IPS DF 6.9 (cell line): ENCODE data around the gene DHX15.

Experiments used
- DNase-seq: peaks from one replicate; pipeline ENCODE4 v3.0.0-alpha.2; 2013; ENCODE audit warnings: low read depth, low spot score
- H3K27ac ChIP-seq: one replicate; pipeline ENCODE4 v1.5.1; 2013; ENCODE audit warnings: low read length, control low read depth
- H3K27me3 ChIP-seq: 2 replicates; pipeline ENCODE4 v1.6.1; 2013; ENCODE audit warnings: mild to moderate bottlenecking, low read length; ENCODE audit not compliant: control insufficient read depth, insufficient read depth
- H3K36me3 ChIP-seq: 2 replicates; pipeline ENCODE4 v1.6.1; 2013; ENCODE audit warnings: low read length; ENCODE audit not compliant: control insufficient read depth, insufficient read depth
- H3K4me1 ChIP-seq: 2 replicates; pipeline ENCODE4 v1.6.1; 2013; ENCODE audit warnings: low read length; ENCODE audit not compliant: control insufficient read depth, insufficient read depth
- H3K4me3 ChIP-seq: 2 replicates; pipeline ENCODE4 v1.5.1; 2013; ENCODE audit warnings: mild to moderate bottlenecking, low read length
- H3K9me3 ChIP-seq: 2 replicates; pipeline ENCODE4 v1.6.1; 2013; ENCODE audit warnings: low read length, inconsistent platforms; ENCODE audit not compliant: control insufficient read depth, insufficient read depth
- WGBS: extraction: QIAGEN DNeasy Blood & Tissue Kit; methylation state at CpG from one replicate; pipeline ENCODE4 v1.1.7; 2013; ENCODE audit warnings: mixed read lengths, missing lambda C conversion rate; ENCODE audit not compliant: insufficient read length, insufficient coverage; 5-methylcytosine and 5-hydroxymethylcytosine counted together

The DHX15 gene

DNA sequence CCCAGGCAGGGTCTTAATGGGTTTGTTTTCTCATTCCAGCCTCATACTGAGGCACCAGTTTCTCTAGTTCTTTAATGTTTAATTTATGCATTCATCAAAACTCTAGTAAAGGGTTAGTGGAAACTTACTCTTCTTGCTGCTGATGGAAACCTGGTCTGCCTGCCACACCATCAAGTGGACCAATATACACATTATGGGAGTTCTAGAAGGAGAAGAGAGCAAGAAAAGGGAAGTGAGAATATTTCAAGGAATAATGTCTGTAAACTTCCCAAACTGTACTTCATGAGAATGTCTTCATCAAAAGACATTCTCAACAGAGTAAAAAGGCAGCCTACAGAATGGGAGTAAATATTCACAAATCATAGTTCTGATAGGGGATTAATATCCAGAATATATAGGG is 20.9 kb upstream of the DHX15 start:
- no peaks in the 10 kb centered on the region for H3K9me3 ChIP-seq
- no peaks in the 10 kb centered on the region for H3K36me3 ChIP-seq
- H3K4me3 ChIP-seq: no peak overlapping the region
- no peak overlapping the region for H3K27ac ChIP-seq
- H3K4me1 ChIP-seq: no peaks in the 10 kb centered on the region
- no peaks in the 10 kb centered on the region; the same call in 1 of the 2 replicates for H3K27me3 ChIP-seq
- DNase-seq: no peak

DNA sequence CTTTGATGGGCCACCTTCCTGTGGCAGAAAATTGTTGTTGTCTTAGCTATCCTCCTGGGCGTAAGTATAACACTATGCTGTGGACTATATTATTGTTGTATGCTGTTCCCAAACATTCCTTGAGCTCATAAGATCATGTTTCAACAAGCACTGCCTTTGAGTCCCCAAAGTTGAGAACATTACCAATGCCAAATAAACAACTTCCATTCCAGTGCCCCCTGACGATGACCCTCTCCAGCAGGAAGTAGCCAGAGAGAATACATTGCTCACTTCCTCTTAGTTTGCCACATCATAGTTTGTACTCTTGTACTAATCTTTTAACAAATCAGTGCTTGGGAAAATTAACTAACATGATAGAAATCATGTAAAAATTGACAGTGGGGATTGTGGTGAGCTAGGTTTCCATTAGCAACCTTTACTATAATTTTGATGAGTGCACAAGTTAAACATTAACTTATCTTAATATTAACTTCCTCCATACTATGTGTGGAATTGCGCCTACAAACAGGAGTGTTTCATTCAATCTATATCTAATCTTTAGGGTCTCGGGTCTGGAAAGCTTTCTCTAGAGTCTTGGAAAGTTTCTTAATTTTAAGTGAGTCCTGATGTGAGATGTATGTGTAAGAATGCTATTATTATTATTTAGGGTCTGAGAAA is 20.3 kb upstream of the DHX15 start:
- Histone ChIP-seq H3K4me3 (no peak overlapping the region), H3K36me3 (no peaks in the 10 kb centered on the region), H3K27me3 (no peaks in the 10 kb centered on the region; the same call in 1 of the 2 replicates), H3K4me1 (no peaks in the 10 kb centered on the region), H3K27ac (no peak overlapping the region), H3K9me3 (no peaks in the 10 kb centered on the region)
- no peak for DNase-seq
- no CpG with 5 or more reads among the region's 4 CpGs for WGBS

DNA sequence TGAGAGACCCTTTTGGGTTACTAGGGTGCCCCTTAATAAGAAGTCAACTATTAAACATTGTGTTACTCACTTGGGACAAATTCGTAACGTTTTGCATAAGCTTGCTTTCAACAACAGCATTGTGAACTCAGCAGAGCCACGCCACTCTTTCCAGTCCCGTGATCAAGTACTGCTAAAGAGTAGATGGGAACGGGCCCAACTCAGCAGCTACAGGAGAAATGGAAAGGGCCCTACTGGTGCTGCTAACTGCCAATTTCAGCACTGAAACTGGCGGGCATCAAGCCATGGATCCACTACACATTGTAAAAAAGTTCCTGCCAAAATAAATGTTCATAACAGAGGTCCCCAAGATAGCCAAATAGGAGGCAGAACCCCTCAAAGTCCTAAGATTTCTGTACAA is 19.0 kb upstream of the DHX15 start:
- Histone ChIP-seq H3K27me3 (no peaks in the 10 kb centered on the region; the same call in 1 of the 2 replicates), H3K27ac (no peak overlapping the region), H3K4me1 (no peaks in the 10 kb centered on the region), H3K36me3 (no peaks in the 10 kb centered on the region), H3K4me3 (no peak overlapping the region), H3K9me3 (no peaks in the 10 kb centered on the region)
- WGBS: no CpG with 5 or more reads among the region's 6 CpGs
- no peak for DNase-seq

DNA sequence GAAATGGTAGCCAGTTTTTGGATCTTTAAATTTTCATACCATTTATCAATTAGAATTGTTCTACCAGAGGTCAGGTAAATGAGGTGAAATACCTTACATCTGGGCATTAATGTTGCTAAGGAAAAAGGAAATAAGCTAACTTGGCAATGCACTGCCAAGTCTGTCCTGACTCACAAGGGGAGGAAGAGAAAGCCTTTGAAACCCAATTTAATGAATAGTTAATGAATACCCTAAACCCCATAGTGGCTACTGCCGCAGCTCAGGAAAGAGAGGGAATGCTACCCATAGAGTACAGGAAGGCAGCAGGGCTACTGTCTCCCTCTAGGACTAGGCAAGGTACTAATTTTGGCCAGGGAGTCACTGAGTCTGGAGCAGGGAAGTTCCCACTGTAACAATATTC is 16.8 kb upstream of the DHX15 start:
- WGBS: no CpG with 5 or more reads among the region's 1 CpG
- H3K4me1 ChIP-seq: no peaks in the 10 kb centered on the region
- no peak overlapping the region for H3K4me3 ChIP-seq
- H3K27ac ChIP-seq: no peak overlapping the region
- H3K9me3 ChIP-seq: no peaks in the 10 kb centered on the region
- no peaks in the 10 kb centered on the region for H3K27me3 ChIP-seq
- DNase-seq: no peak
- no peaks in the 10 kb centered on the region for H3K36me3 ChIP-seq

DNA sequence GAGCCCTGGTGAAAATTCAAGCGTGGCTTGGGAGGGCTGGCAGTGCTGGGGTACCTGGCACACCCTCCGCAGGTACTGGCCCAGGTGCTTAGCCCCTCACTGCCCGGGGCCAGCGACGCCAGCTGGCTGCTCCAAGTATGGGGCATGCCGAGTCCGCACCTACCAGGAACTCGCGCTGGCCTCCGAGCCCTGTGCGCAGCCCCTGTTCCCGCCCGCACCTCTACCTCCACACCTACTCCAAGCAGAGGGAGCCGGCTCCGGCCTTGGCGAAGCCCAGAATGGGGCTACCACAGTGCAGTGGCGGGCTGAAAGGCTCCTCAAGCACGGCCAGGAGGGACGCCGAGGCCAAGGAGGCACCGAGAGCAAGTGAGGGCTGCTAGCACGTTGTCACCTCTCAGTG is 14.9 kb upstream of the DHX15 start:
- DNase-seq: no peak

DNA sequence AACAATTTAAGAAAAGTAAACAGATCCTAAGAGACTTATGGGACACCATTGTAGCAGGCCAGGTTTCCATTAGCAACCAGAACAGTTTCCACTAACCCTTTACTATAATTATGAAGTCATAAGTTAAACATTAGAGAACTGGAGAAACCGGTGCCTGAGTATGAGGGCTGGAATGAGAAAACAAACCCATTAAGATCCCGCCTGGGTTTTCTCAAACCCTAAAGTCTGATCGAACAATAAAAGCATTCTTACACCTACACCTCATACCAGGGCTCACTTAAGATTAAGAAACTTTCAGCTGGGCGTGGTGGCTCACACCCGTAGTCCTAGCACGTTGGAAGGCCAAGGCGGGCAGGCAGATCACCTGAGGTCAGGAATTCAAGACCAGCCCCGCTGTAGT is 13.7 kb upstream of the DHX15 start:
- WGBS: no CpG with 5 or more reads among the region's 8 CpGs
- DNase-seq: no peak
- H3K4me1 ChIP-seq: no peaks in the 10 kb centered on the region
- no peak overlapping the region for H3K27ac ChIP-seq
- H3K27me3 ChIP-seq: no peaks in the 10 kb centered on the region
- no peak overlapping the region for H3K4me3 ChIP-seq
- H3K9me3 ChIP-seq: no peaks in the 10 kb centered on the region
- H3K36me3 ChIP-seq: no peaks in the 10 kb centered on the region

More for the DNA sequence above, 14.9 kb upstream of the DHX15 start:
- Histone ChIP-seq H3K36me3 (no peaks in the 10 kb centered on the region), H3K4me1 (no peaks in the 10 kb centered on the region), H3K27me3 (no peaks in the 10 kb centered on the region), H3K9me3 (no peaks in the 10 kb centered on the region), H3K27ac (no peak overlapping the region), H3K4me3 (no peak overlapping the region)
- WGBS: no CpG with 5 or more reads among the region's 22 CpGs

DNA sequence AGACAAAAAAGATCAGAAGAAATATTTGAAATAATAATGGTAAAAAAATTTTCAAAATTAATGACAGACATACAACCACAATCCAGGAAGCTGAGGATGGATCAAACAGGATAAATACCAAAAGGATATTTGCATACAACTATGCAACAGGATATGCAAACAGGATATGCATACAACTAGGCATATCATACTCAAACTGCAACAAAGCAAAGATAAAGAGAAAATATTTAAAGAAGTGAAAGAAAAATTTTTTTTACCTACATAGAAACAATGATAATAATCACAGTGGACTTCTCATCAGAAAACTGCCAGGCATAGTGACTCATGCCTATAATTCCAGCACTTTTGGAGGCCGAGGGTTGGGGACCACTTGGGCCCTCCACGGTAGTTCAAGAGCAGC is 11.3 kb upstream of the DHX15 start:
- no peak overlapping the region for H3K4me3 ChIP-seq
- H3K27me3 ChIP-seq: no peaks in the 10 kb centered on the region; the same call in 1 of the 2 replicates
- no peak overlapping the region for H3K27ac ChIP-seq
- no peaks in the 10 kb centered on the region for H3K9me3 ChIP-seq
- no peaks in the 10 kb centered on the region for H3K4me1 ChIP-seq
- no CpG with 5 or more reads among the region's 2 CpGs for WGBS
- no peaks in the 10 kb centered on the region for H3K36me3 ChIP-seq
- no peak for DNase-seq

DNA sequence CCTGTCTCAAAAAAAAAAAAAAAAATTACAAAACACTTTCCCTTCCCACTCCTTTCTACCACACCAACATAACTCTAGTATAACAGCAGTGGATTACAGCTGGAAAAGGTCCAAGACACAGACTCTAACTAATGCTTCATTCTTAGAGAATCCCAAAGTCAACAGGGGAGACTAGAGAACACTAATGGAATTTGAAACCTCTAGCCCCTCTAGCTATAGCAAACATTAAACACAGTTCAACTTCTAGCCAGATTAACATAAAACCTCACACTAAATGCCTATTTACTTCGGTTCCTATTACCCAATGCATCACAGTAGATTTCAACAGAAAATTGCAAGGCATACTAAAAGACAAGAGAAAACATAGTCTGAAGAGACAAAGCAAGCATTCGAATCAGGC is 10.5 kb upstream of the DHX15 start:
- WGBS: no CpG with 5 or more reads among the region's 2 CpGs
- no peaks in the 10 kb centered on the region for H3K36me3 ChIP-seq
- no peak overlapping the region for H3K27ac ChIP-seq
- no peaks in the 10 kb centered on the region; the same call in 1 of the 2 replicates for H3K27me3 ChIP-seq
- DNase-seq: no peak
- H3K4me1 ChIP-seq: no peaks in the 10 kb centered on the region
- peaks cover 2% of the 10 kb centered on the region for H3K9me3 ChIP-seq
- no peak overlapping the region for H3K4me3 ChIP-seq

DNA sequence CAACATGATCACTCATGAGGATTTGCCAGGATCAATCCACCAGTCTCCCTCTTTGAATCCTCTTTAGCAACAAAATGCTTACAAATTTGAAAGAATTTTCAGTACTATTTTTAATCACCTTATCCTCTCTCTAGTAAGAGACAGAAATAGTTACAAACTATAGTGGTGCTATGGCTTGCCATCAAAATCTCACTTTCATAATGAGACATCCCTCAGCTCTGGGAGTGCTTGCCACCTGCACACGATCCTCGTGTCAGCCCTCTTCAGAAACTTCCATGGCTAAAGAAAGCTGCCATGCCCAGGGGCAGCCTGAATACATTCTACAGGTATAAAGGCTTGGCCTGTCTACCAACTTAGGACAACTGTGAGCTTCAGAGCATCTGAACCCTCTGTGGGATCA is 5.1 kb upstream of the DHX15 start:
- H3K4me3 ChIP-seq: no peak overlapping the region
- no peak overlapping the region for H3K27ac ChIP-seq

DNA sequence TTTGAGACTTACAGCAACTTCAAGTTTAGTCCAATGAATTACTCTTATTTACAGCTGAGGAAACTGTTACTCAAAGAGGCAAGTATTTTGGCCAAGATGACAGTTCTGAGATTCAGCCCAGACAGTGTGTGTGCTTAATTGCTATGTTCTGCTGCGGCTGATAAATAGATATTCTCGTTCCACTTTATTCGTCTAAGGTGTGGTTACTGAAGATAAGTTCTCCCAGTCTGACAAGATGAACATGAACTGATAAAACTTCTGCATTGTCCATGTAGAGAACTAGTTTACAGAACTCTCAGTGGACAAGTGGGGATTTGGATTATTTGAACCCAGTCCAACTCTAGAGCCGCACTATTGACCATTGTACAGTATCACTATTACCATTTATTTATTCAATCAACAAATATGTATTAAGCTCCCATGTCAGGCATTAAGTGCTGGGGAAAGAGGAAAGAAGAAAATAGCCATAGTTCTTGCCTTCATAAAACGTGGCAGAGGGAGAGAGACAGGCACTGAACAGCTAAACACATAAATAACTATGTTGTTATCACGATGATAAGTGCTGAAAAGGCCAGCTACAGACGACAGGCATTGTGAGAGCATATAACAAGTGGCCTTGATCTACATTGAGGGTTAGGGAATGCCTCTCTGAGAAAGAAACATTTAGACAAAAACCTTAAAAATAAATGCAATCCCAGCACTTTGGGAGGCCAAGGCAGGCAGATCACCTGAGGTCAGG is 4.0 kb upstream of the DHX15 start:
- H3K27ac ChIP-seq: no peak overlapping the region

More for the DNA sequence above, 5.1 kb upstream of the DHX15 start:
- Histone ChIP-seq H3K36me3 (no peaks in the 10 kb centered on the region; the same call in 1 of the 2 replicates), H3K4me1 (no peaks in the 10 kb centered on the region), H3K27me3 (no peaks in the 10 kb centered on the region; the same call in 1 of the 2 replicates), H3K9me3 (peaks cover 5% of the 10 kb centered on the region)
- WGBS: no CpG with 5 or more reads among the region's 2 CpGs
- DNase-seq: no peak

More for the DNA sequence above, 4.0 kb upstream of the DHX15 start:
- Histone ChIP-seq H3K27me3 (no peaks in the 10 kb centered on the region; the same call in 1 of the 2 replicates), H3K4me1 (no peaks in the 10 kb centered on the region), H3K36me3 (no peaks in the 10 kb centered on the region; the same call in 1 of the 2 replicates), H3K9me3 (peaks cover 5% of the 10 kb centered on the region), H3K4me3 (no peak overlapping the region)
- DNase-seq: no peak
- WGBS: no CpG with 5 or more reads among the region's 7 CpGs
